ENCODE results near the gene AOC2.
"Not testable (repeated sequence)": the region's sequence is repeated elsewhere in the genome, so short reads cannot be mapped to it uniquely, and the experiment has no call there.

AOC2 gene

GRCh38 chr17:42881706-42882105 is 37.3 kb downstream of the AOC2 start:
- DNase-seq (ENCODE audit: low spot score): not testable (repeated sequence)

- no peak for DNase-seq (ENCODE audit: low spot score)
These were observed 37.8 kb downstream of the AOC2 start for GRCh38 chr17:42882166-42882565.

GRCh38 chr17:42883802-42884558 is 39.6 kb downstream of the AOC2 start:
- no peak for DNase-seq (ENCODE audit: low spot score)

- DNase-seq (ENCODE audit: low spot score): not testable (repeated sequence)
These were observed 41.4 kb downstream of the AOC2 start for GRCh38 chr17:42885806-42886205.

- DNase-seq (ENCODE audit: low spot score): no peak
These were observed 42.1 kb downstream of the AOC2 start for GRCh38 chr17:42886283-42887176.

GRCh38 chr17:42889809-42890208 is 45.4 kb downstream of the AOC2 start:
- DNase-seq (ENCODE audit: low spot score): no peak

- no peak for DNase-seq (ENCODE audit: low spot score)
These were observed 47.3 kb downstream of the AOC2 start for GRCh38 chr17:42891539-42892152.

GRCh38 chr17:42893359-42893758 is 49.0 kb downstream of the AOC2 start:
- DNase-seq (ENCODE audit: low spot score): no peak

- no peak for DNase-seq (ENCODE audit: low spot score)
These were observed 50.2 kb downstream of the AOC2 start for GRCh38 chr17:42894283-42895184.

GRCh38 chr17:42895185-42895555 is 50.8 kb downstream of the AOC2 start:
- DNase-seq (ENCODE audit: low spot score): no peak

GRCh38 chr17:42898147-42898811 is 53.9 kb downstream of the AOC2 start:
- no peak for DNase-seq (ENCODE audit: low spot score)

- not testable (repeated sequence) for DNase-seq (ENCODE audit: low spot score)
These were observed 55.6 kb downstream of the AOC2 start for GRCh38 chr17:42899981-42900380.

All from germinal center (tissue), 1 donor.